ENCODE measurements around the gene CDADC1.

DNA sequence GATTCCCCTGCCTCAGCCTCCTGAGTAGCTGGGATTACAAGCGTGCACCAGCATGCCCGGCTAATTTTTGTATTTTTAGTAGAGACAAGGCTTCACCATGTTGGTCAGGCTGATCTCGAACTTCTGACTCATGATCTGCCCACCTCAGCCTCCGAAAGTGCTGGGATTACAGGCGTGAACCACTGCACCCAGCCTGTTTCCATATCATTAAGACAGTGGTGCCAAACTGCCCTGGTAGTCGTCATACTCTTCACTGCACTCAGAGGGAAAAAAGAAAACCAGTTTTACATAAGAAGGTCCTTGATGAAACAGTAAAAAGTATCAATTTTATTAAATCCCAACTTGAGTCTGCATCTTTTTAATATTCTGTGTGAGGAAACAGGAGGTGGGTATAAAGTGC lies 14.9 kb downstream of the CDADC1 start:
- TF ChIP-seq MAX (IDR thresholded peaks at IDR 0.05) (no peak), RAD21 (IDR thresholded peaks at IDR 0.05) (no peak), ZBTB33 (IDR thresholded peaks at IDR 0.05) (no peak), EGR1 (IDR thresholded peaks at IDR 0.05; ENCODE audit: low read depth in 2 of 2) (no peak), SP1 (IDR thresholded peaks at IDR 0.05) (no peak), YY1 (IDR thresholded peaks at IDR 0.05) (no peak), NR2F2 (IDR thresholded peaks at IDR 0.05) (no peak)
- TF ChIP-seq, protein P1, sequence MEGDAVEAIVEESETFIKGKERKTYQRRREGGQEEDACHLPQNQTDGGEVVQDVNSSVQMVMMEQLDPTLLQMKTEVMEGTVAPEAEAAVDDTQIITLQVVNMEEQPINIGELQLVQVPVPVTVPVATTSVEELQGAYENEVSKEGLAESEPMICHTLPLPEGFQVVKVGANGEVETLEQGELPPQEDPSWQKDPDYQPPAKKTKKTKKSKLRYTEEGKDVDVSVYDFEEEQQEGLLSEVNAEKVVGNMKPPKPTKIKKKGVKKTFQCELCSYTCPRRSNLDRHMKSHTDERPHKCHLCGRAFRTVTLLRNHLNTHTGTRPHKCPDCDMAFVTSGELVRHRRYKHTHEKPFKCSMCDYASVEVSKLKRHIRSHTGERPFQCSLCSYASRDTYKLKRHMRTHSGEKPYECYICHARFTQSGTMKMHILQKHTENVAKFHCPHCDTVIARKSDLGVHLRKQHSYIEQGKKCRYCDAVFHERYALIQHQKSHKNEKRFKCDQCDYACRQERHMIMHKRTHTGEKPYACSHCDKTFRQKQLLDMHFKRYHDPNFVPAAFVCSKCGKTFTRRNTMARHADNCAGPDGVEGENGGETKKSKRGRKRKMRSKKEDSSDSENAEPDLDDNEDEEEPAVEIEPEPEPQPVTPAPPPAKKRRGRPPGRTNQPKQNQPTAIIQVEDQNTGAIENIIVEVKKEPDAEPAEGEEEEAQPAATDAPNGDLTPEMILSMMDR (IDR thresholded peaks at IDR 0.05; ENCODE audit: low read depth, low read length, missing input control) = no peak
- TF ChIP-seq, protein P2, sequence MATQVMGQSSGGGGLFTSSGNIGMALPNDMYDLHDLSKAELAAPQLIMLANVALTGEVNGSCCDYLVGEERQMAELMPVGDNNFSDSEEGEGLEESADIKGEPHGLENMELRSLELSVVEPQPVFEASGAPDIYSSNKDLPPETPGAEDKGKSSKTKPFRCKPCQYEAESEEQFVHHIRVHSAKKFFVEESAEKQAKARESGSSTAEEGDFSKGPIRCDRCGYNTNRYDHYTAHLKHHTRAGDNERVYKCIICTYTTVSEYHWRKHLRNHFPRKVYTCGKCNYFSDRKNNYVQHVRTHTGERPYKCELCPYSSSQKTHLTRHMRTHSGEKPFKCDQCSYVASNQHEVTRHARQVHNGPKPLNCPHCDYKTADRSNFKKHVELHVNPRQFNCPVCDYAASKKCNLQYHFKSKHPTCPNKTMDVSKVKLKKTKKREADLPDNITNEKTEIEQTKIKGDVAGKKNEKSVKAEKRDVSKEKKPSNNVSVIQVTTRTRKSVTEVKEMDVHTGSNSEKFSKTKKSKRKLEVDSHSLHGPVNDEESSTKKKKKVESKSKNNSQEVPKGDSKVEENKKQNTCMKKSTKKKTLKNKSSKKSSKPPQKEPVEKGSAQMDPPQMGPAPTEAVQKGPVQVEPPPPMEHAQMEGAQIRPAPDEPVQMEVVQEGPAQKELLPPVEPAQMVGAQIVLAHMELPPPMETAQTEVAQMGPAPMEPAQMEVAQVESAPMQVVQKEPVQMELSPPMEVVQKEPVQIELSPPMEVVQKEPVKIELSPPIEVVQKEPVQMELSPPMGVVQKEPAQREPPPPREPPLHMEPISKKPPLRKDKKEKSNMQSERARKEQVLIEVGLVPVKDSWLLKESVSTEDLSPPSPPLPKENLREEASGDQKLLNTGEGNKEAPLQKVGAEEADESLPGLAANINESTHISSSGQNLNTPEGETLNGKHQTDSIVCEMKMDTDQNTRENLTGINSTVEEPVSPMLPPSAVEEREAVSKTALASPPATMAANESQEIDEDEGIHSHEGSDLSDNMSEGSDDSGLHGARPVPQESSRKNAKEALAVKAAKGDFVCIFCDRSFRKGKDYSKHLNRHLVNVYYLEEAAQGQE (IDR thresholded peaks at IDR 0.05) = no peak
